Transverse colon (tissue), 4 donors: ENCODE results near the gene PROCA1. TPM values are rescaled to one million over a fixed set of nuclear protein-coding genes. Genes with fewer than 3 reads are reported as not detected.
"Not testable (repeated sequence)": the region's sequence is repeated elsewhere in the genome, so short reads cannot be mapped to it uniquely, and the experiment has no call there.

ENCODE experiments used
- DNase-seq: peaks from one replicate; pipeline ENCODE4 v3.0.0-alpha.2; 2019
- H3K27ac ChIP-seq, 4 donors: fragments of 200-600 bp; sonication (generic); 2 replicates each; pipeline ENCODE4 v1.5.1; 2016 to 2018; ENCODE audit warnings: inconsistent platforms in 4 of 4
- H3K27me3 ChIP-seq: fragments of 200-600 bp; sonication (generic); 2 replicates; pipeline ENCODE4 v1.5.1; 2017; ENCODE audit warnings: inconsistent platforms
- H3K36me3 ChIP-seq, 4 donors: fragments of 200-600 bp; sonication (generic); 2 replicates each; pipeline ENCODE4 v1.5.1; 2017 to 2019; ENCODE audit warnings: inconsistent platforms in 4 of 4
- H3K4me1 ChIP-seq, 4 donors: fragments of 200-600 bp; sonication (generic); 2 replicates each; pipeline ENCODE4 v1.5.1; 2017 to 2020; ENCODE audit warnings: inconsistent platforms in 4 of 4
- H3K4me3 ChIP-seq, 4 donors: fragments of 200-600 bp; sonication (generic); 1 replicate in 1 of 4; 2 replicates in 3 of 4; pipeline versions ENCODE4 v1.5.1 to v1.6.1; 2017 to 2019; ENCODE audit warnings: inconsistent platforms in 4 of 4
- H3K9me3 ChIP-seq, 2 donors: fragments of 200-600 bp; sonication (generic); 2 replicates each; pipeline ENCODE4 v1.5.1; 2017 to 2019; ENCODE audit warnings: inconsistent platforms in 2 of 2
- EP300 ChIP-seq: sonication (generic); formaldehyde crosslinking; IDR thresholded peaks from one replicate; pipeline ENCODE4 v1.6.1; 2017; ENCODE audit warnings: antibody characterized with exemption, low read depth
- POLR2A ChIP-seq: fragments of 450-650 bp; IDR thresholded peaks from one replicate; pipeline ENCODE4 v1.6.1; 2016; ENCODE audit warnings: antibody characterized with exemption, mild to moderate bottlenecking, moderate library complexity
- POLR2AphosphoS5 ChIP-seq, 3 donors: sonication (generic); formaldehyde crosslinking; IDR thresholded peaks; one replicate each; pipeline ENCODE4 v1.6.1; 2016; ENCODE audit warnings: antibody characterized with exemption in 3 of 3
- WGBS, 2 donors: methylation state at CpG; one replicate each; pipeline ENCODE4 v1.1.5; 2018; ENCODE audit warnings: low coverage in 1 of 2; 5-methylcytosine and 5-hydroxymethylcytosine counted together
- in situ Hi-C, 4 donors: fragments of 200-750 bp; cut with MboI; loops; one replicate each; pipeline versions ENCODE4 v1.15.0 to v1.15.1; 2017; ENCODE audit warnings: low sequenced_read_pairs in 3 of 4, low pct_ligation_motif_present in 1 of 4, low pct_unique_long_range_greater_than_20kb in 1 of 4
- intact Hi-C: fragments of 100-400 bp; cut with DNase I; formaldehyde crosslinking; loops from one replicate; pipeline ENCODE4 v1.15.1; 2023; ENCODE audit warnings: low total_unique reads
- total RNA-seq, 4 donors: library from RNA; depleted of rRNA; stranded (reverse); fragments of >200 nt; gene quantifications; one replicate each; pipeline ENCODE4 v1.1.0, GENCODE V29; 2016
- TF ChIP-seq, protein P1 (sequence below), 5 experiments: fragments of 200-600 bp in 3 of 5; fragments of 450-650 bp in 2 of 5; sonication (generic) in 3 of 5; IDR thresholded peaks; 1 replicate in 2 of 5; 2 replicates in 3 of 5; pipeline ENCODE4 v1.5.1; 2016 to 2017; ENCODE audit warnings: antibody characterized with exemption in 5 of 5, inconsistent platforms in 3 of 5, mild to moderate bottlenecking in 2 of 5, moderate library complexity in 1 of 5

PROCA1 gene
- total RNA-seq, 4 donors from 2014 or later, result 0.96 to 2.9 (median 1.4) TPM; not detected in 1

DNA sequence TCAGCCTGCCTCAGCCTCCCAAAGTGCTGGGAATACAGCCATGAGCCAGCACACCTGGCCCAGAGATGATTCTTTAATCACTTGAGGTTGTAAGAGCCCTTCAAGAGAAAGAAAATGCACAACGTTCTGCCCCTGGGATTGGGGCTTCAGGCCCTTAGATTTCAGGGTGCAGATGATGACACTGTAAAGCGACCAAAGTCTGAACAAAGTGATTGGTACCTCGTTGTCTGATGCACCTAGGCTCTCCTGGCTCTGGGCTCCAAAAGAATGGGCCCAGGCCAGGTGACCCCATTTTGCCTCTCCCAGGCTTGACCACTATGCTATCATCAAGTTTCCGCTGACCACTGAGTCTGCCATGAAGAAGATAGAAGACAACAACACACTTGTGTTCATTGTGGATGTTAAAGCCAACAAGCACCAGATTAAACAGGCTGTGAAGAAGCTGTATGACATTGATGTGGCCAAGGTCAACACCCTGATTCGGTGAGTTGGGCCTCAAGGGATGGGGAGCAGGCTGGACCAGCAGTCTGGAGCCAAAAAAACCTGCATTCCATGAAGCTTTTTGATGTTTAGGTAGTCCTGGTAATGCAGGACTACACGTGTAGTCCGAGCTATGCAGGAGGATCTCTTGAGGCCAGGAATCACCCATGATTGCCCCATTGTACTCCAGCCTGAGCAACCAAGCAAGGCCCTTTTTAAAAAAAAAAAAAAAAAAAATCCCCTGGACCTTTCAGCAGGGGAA lies 10.9 kb upstream of the PROCA1 start:
- Histone ChIP-seq H3K36me3 (peaks cover 0 to 25% (median 9%) of the 10 kb centered on the region in 4 donors), H3K27ac (peak overlapping the region in 3 of 4 donors; percentile 2 to 91 (median 85)), H3K27me3 (peaks cover 2% of the 10 kb centered on the region), H3K4me3 (peak overlapping the region in 1 of 4 donors; percentile 83), H3K9me3 (no peaks in the 10 kb centered on the region), H3K4me1 (peaks cover 38 to 72% (median 65%) of the 10 kb centered on the region in 4 donors)
- intact Hi-C loops (loop anchor here (10.0 kb wide), 2 partner anchors 232 to 392 kb away; partner anchors contain the start of gene PHF12), in situ Hi-C loops (no loop called here)
- 55% methylated on average over 7 of the region's 7 CpGs; no CpG with 5 or more reads in 1 of the 2 donors for WGBS, 2 donors
- TF ChIP-seq, protein P1, sequence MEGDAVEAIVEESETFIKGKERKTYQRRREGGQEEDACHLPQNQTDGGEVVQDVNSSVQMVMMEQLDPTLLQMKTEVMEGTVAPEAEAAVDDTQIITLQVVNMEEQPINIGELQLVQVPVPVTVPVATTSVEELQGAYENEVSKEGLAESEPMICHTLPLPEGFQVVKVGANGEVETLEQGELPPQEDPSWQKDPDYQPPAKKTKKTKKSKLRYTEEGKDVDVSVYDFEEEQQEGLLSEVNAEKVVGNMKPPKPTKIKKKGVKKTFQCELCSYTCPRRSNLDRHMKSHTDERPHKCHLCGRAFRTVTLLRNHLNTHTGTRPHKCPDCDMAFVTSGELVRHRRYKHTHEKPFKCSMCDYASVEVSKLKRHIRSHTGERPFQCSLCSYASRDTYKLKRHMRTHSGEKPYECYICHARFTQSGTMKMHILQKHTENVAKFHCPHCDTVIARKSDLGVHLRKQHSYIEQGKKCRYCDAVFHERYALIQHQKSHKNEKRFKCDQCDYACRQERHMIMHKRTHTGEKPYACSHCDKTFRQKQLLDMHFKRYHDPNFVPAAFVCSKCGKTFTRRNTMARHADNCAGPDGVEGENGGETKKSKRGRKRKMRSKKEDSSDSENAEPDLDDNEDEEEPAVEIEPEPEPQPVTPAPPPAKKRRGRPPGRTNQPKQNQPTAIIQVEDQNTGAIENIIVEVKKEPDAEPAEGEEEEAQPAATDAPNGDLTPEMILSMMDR (IDR thresholded peaks at IDR 0.05), result no peak
- TF ChIP-seq POLR2AphosphoS5 (IDR thresholded peaks at IDR 0.05), result no peak
- TF ChIP-seq POLR2A, result no peak
- TF ChIP-seq EP300, result no peak
- no peak for DNase-seq

- intact Hi-C loops, result loop anchor here (10.0 kb wide), 2 partner anchors 234 to 394 kb away; partner anchors contain the start of gene PHF12
- DNase-seq, in situ Hi-C loops, H3K9me3 ChIP-seq: not testable (repeated sequence)
- Histone ChIP-seq H3K27me3 (peaks cover 14% of the 10 kb centered on the region), H3K27ac (peak overlapping the region; percentile 85 to 91 (median 88)), H3K36me3 (peaks cover 0 to 25% (median 9%) of the 10 kb centered on the region in 4 donors), H3K4me3 (peak overlapping the region in 3 of 4 donors; percentile 68 to 83 (median 76)), H3K4me1 (peaks cover 37 to 72% (median 65%) of the 10 kb centered on the region in 4 donors)
- WGBS, 2 donors, result 17 to 33% methylated on average over 6 to 19 of the region's 19 CpGs
Observed at GRCh38 chr17:28720997-28721329, 9.3 kb upstream of the PROCA1 start.

DNA sequence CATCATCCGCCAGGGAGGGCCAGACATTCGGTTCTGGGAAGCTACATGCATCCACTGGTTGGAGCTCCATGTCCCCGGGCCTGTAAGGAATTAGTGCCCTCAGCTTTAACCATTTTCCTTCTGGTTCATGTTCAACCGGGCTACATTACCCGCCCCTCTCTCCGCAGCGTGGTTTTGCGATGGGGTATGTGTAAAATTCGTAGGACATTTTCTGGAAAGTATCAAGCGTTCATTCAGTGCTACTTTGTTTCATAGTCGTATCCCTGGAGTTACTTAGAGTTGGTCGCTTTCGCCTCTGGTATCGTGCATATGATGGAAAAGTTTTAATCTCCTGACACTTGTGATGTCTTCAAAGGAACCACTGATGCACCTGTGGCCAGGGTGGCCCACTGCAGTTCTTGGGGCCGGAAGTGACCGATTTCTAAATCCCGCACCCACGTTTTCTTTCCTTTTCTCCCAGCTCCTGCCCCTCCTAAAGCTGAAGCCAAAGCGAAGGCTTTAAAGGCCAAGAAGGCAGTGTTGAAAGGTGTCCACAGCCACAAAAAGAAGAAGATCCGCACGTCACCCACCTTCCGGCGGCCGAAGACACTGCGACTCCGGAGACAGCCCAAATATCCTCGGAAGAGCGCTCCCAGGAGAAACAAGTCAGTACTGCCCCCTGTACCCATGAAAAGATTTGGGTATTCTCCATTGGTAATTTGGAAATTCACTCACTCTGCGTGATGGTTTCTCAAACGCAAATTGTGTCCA lies 8.7 kb upstream of the PROCA1 start:
- Histone ChIP-seq H3K4me1 (peaks cover 33 to 67% (median 60%) of the 10 kb centered on the region in 4 donors), H3K27ac (peak overlapping the region; percentile 85 to 91 (median 88)), H3K27me3 (peaks cover 14% of the 10 kb centered on the region), H3K4me3 (peak overlapping the region; percentile 50 to 83 (median 72)), H3K36me3 (peaks cover 0 to 25% (median 9%) of the 10 kb centered on the region in 4 donors), H3K9me3 (no peaks in the 10 kb centered on the region)
- no peak for DNase-seq
- intact Hi-C loops, result loop anchor here (10.0 kb wide), 2 partner anchors 234 to 394 kb away; partner anchors contain the start of gene PHF12
- in situ Hi-C loops, result no loop called here
- no peak for TF ChIP-seq POLR2A
- TF ChIP-seq, protein P1 (IDR thresholded peaks at IDR 0.05), result peak in 2 of 5 experiments; percentile 29 to 40
- WGBS, 2 donors, result 0% methylated on average over 10 to 28 of the region's 30 CpGs

GRCh38 chr17:28719021-28719433 lies 7.3 kb upstream of the PROCA1 start:
- WGBS, 2 donors, result 14 to 27% methylated on average over 3 to 18 of the region's 18 CpGs
- DNase-seq, result no peak
- in situ Hi-C loops, result no loop called here
- Histone ChIP-seq H3K27me3 (peaks cover 14% of the 10 kb centered on the region), H3K27ac (peak overlapping the region; percentile 85 to 91 (median 88)), H3K9me3 (no peaks in the 10 kb centered on the region), H3K4me1 (peaks cover 30 to 61% (median 46%) of the 10 kb centered on the region in 4 donors), H3K4me3 (peak overlapping the region in 3 of 4 donors; percentile 68 to 83 (median 76)), H3K36me3 (peaks cover 0 to 18% (median 9%) of the 10 kb centered on the region in 4 donors)
- intact Hi-C loops, result no loop called here
- TF ChIP-seq, protein P1 (IDR thresholded peaks at IDR 0.05), result no peak
- TF ChIP-seq EP300 (no peak), POLR2AphosphoS5 (IDR thresholded peaks at IDR 0.05) (no peak), POLR2A (no peak)
